HG03558 (cell line): ENCODE measurements around the gene CAMK1G.

Experiments used
- ATAC-seq: cut with Tn5 transposase; IDR thresholded peaks from one replicate; pipeline ENCODE4 v1.9.1; 2021; ENCODE audit warnings: moderate number of reproducible peaks; ENCODE audit not compliant: unreplicated experiment; ENCODE audit errors: extremely low read depth

Gene CAMK1G

DNA sequence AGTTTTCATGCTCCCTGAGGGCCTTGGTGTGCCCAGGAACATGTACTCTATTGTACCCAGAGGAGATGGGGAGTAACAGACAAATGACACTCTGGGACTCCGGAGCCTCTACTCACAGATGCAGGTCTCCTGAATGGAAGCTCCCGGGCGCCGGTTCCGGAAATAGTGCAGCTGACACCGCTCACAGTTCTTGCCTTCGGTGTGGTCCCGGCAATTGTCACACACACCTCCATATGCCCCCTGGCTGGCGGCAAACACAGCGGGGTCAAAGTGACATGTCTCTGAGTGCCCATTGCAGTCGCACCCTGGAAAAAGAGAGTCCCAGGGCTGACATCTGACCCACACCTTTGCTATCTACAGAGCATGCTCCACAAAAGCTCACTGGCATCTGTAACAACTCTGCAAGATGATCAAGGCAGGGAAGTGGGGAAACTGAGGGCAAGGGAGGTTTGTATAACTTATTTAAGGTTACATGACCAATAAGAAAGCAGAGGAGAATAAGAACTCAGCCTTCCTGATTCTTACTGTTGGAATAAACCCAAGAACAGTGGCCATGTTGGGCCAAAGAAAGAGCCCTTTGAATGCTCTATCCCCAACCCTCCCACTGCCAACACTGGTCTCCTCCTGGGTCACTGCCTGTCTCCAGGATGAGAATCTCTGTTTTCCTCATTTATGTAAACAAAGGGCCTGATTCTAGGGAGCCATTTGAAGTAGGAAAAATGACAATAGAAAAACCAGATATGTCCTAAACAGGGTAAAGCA, 46.3 kb downstream of the CAMK1G start:
- ATAC-seq, result no peak

DNA sequence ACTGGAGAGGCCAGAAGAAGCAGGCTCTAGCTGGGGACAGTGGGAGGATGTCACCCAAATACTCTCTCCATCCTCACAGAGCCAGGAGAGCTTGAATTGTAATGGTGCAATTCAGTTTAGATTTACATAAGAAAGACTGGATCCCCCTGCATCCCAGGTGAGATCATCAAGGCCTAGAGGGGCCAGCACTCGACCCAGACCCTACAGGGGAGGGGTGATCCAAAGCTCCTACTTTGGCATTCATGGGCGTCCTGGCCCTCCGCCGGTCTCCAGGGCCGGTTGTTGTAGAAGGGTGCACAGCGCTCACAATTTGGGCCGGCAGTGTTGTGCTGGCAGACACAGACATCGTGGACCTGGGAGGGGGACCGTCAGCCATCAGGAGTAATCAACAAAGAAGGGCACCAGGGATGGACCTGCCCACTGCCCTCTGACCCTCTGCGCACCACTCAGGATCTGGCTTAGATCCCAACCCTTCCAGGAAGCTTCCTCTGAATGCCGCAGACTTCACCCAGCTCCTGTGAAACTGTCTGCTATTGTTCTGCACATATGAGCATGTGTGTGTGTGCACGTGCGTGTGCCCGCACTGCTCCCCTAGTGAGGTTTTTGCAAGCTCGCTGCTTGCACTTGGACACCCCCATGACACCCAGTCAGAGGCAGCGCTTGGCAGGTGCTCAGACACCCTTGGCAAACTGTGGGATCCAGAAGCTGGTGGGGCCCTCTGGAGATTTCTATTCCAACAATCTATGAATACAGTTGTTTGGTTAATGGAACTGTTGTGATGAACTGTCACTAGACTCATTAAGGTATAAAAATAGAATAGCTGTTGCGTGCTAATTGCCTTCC, 47.1 kb downstream of the CAMK1G start:
- ATAC-seq, result no peak

GRCh38 chr1:209633335-209633997, 50.0 kb downstream of the CAMK1G start:
- ATAC-seq, result no peak

- no peak for ATAC-seq
Observed at GRCh38 chr1:209634005-209634737, 50.7 kb downstream of the CAMK1G start.

GRCh38 chr1:209635850-209636249, 52.3 kb downstream of the CAMK1G start:
- ATAC-seq, result no peak

- no peak for ATAC-seq
Observed at GRCh38 chr1:209641832-209642172, 58.3 kb downstream of the CAMK1G start.

DNA sequence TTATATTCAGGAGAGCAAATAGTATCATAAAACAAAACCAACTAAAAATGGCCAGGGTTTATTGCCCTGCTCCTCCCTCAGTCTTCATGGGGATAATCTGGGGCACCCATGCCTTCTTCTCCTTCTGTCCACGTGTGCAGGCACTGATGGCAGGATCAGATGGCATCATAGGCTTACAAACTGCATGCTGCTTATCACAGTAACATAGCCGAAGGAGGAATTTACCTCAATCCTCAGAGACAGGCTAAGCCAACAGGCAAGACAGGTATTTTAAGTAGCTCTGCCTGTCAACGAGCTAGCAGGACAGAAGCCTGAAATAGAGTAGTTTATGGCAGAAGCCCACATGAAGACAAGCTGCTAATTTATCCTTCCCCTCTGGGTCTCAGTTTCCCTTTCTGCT, 59.3 kb downstream of the CAMK1G start:
- ATAC-seq, result no peak

GRCh38 chr1:209643285-209644020, 59.9 kb downstream of the CAMK1G start:
- no peak for ATAC-seq

- no peak for ATAC-seq
Observed at GRCh38 chr1:209645574-209646452, 62.3 kb downstream of the CAMK1G start.

DNA sequence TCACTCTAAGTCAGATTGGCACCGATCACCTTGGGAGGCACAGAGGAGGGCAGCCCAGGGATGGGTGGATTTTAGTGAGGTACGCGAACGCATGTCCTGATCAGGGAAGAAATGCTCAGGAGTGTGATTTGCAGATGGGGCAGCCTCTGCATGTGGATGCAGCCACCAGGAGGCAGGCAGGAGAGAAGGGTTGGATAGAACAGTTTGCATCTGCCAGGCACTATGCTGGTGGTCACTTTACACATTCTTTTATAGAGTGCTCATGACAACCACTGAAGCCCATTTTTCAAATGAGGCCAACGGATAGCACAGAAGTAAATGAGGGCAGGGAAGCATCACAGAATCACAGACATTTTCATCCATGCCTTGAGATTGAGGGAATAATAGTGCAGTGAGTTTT, 63.0 kb downstream of the CAMK1G start:
- no peak for ATAC-seq

DNA sequence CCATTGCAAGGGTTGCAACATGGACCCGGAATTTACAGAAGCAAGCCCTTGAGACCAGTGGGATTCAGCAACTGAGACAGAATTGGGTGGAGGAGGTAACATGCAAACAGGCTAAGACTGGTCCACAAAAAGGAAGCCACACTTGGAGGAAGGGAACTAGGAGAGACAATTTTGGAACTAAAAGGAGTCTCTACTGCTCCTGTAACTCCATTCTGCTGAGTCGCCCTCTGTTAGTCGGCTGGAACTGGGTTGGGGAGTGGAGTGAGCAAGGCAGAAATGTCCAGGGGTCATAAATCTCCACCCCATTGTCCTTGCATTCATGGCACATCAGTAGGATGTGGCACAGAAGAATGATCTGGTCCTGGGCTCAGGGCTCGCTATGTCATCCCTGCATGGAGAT, 63.6 kb downstream of the CAMK1G start:
- no peak for ATAC-seq

DNA sequence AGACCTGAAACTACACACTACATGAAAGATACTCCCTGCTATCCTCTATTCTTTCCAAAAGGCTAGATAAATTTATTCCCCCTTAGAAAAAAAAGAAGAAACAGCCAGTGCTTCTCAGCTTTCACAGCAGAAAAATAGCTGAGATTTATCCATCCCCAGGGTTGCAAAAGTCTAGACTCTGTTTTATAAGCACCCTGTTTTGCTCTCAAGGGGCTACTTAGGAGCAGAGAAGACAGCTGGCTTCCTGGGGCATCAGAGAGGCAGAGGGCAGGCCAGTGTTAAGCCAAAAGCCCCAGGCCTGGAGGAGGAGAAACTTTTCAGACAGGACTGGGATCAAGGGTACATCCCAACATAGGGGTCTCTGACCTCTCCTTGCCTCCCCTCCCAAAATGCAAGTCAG, 64.8 kb downstream of the CAMK1G start:
- ATAC-seq, result no peak

GRCh38 chr1:209648931-209649776, 65.6 kb downstream of the CAMK1G start:
- ATAC-seq, result no peak

DNA sequence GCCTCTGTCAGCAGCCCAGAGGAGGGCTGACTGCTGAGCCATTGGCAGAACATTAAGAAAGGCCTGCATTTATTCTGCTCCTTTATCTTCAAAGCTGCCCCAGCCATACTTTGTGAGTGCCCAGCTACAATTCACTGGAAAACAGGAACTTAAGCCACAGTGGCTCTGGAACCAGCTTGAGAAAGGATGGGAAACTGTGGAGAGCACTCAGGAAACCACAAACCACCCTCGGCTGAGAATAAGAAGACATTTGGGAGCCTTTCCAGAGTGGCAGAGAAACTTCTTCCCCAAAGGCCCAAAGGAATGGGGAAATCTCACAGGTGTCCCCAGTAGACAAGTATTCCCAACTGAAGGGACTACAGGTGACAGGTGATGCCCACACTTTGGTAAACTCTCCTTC, 66.9 kb downstream of the CAMK1G start:
- ATAC-seq, result no peak

- no peak for ATAC-seq
Observed at GRCh38 chr1:209651138-209651587, 67.6 kb downstream of the CAMK1G start.

DNA sequence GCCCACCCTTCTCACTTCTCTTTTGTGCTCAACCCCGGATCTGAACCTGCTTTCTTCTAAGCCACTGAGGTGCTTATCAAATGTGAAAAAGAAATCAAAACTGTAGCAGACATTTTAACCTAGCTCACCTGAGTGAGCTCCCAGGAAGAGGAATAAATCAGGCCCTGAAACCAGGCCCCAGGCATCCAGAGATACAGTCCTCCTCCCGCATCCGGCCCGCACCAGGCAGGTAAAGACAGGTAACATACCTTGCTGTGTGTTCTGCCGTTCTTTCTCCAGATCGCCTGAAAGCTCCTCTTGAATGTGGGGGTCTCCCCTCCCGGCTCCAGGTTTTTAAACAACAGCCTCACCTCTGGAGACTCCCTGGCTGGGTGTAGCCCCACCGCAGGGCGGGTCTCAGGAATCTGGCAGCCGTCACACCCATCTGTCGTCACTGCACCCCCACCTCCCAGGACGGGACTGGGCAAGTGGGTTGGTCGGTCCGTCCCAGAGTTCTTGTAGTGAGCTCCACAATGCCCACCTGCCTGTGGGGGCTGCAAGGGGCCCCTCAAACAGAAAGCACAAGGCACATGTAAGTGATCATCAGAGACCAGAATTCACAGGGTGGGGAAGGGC, 68.7 kb downstream of the CAMK1G start, which contains the start of gene LAMB3:
Gene LAMB3 (minus strand): TSS at position 305 of the 615 bp plus-strand sequence. CDS start 1,481 bp downstream, outside the sequence.
- no peak for ATAC-seq

DNA sequence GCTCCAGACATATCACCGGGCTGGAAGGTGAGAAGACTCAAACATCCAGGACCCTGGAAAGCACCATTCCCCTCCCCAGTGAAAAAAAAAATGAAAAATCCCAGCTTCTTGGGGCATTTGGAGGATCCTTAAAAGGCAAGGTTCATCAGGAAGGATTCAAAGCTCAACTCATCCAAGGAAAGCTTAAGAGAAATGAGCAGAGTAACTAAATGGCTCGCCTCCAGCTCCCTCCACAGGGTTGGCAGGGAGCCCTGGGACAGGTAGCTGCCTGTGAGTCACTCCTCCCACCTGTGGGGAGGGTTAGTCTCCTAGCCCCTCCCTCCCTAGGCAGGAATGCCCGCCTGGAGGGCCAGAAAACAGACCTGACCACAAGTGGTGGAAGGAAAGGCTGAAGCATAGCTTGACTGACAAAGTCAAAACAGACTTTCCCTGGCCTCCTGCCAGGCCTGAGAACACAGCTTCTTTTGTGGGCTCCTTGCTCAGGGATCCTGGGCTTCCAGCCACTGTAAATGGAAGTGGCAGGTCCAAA, 69.4 kb downstream of the CAMK1G start:
- no peak for ATAC-seq
